Right lung (tissue), 5 donors: ENCODE measurements around the gene SCN3A. TPM values are rescaled to one million over a fixed set of nuclear protein-coding genes. Genes with fewer than 3 reads are reported as not detected.

Experiments
- DNase-seq, 2 donors: peaks; one replicate each; pipeline ENCODE4 v3.0.0-alpha.2; 2013
- polyA plus RNA-seq, 5 donors: library from polyadenylated mRNA; unstranded; fragments of 120-200 nt; gene quantifications; one replicate each; pipeline versions ENCODE4 v1.2.1 to v1.2.3, GENCODE V29; 2013; ENCODE audit warnings: inconsistent platforms in 1 of 5, low replicate concordance in 1 of 5; ENCODE audit not compliant: insufficient read length in 5 of 5, insufficient read depth in 1 of 5

SCN3A gene
- polyA plus RNA-seq, 5 donors = 0.45 to 1.7 (median 1.0) TPM

GRCh38 chr2:165191096-165191728 lies 12.6 kb downstream of the SCN3A start:
- DNase-seq = no peak

GRCh38 chr2:165185633-165186032 lies 18.2 kb downstream of the SCN3A start:
- no peak for DNase-seq

- DNase-seq = no peak
These were observed 21.8 kb downstream of the SCN3A start for GRCh38 chr2:165182029-165182428.

- no peak for DNase-seq
These were observed 27.1 kb downstream of the SCN3A start for GRCh38 chr2:165176780-165177179.

GRCh38 chr2:165173215-165173614 lies 30.6 kb downstream of the SCN3A start:
- DNase-seq = no peak

- no peak for DNase-seq
These were observed 39.6 kb downstream of the SCN3A start for GRCh38 chr2:165164201-165164600.

GRCh38 chr2:165163761-165164160 lies 40.1 kb downstream of the SCN3A start:
- DNase-seq = no peak

- no peak for DNase-seq
These were observed 41.4 kb downstream of the SCN3A start for GRCh38 chr2:165162466-165162865.

- no peak for DNase-seq
These were observed 42.3 kb downstream of the SCN3A start for GRCh38 chr2:165161510-165161909.

- no peak for DNase-seq
These were observed 46.7 kb downstream of the SCN3A start for GRCh38 chr2:165157160-165157559.

GRCh38 chr2:165155152-165155551 lies 48.7 kb downstream of the SCN3A start:
- DNase-seq = no peak

- peak in 1 of 2 donors; percentile 3 for DNase-seq
These were observed 54.4 kb downstream of the SCN3A start for GRCh38 chr2:165149439-165149838.

GRCh38 chr2:165147186-165148045 lies 56.4 kb downstream of the SCN3A start:
- DNase-seq = no peak

GRCh38 chr2:165144315-165144714 lies 59.5 kb downstream of the SCN3A start:
- DNase-seq = no peak

- no peak for DNase-seq
These were observed 62.1 kb downstream of the SCN3A start for GRCh38 chr2:165141601-165142354.

- DNase-seq = no peak
These were observed 77.6 kb downstream of the SCN3A start for GRCh38 chr2:165126244-165126643.

- DNase-seq = no peak
These were observed 81.3 kb downstream of the SCN3A start for GRCh38 chr2:165122521-165122920.

- no peak for DNase-seq
These were observed 82.9 kb downstream of the SCN3A start for GRCh38 chr2:165120740-165121467.

- no peak for DNase-seq
These were observed 88.6 kb downstream of the SCN3A start for GRCh38 chr2:165115258-165115657.

- DNase-seq = no peak
These were observed 89.4 kb downstream of the SCN3A start for GRCh38 chr2:165114346-165114939.

GRCh38 chr2:165113414-165113813 lies 90.4 kb downstream of the SCN3A start:
- peak in 1 of 2 donors; percentile 2 for DNase-seq
